Activated CD4-positive, alpha-beta T cell treated with anti-CD3 and anti-CD28 coated beads, Interleukin-2, amount 50 U/mL, for 16 hours (primary cell): ENCODE data around the gene TOP2A.

Experiments
- DNase-seq: peaks from one replicate; pipeline ENCODE4 v3.0.0-alpha.2; 2020

The TOP2A gene, protein sequence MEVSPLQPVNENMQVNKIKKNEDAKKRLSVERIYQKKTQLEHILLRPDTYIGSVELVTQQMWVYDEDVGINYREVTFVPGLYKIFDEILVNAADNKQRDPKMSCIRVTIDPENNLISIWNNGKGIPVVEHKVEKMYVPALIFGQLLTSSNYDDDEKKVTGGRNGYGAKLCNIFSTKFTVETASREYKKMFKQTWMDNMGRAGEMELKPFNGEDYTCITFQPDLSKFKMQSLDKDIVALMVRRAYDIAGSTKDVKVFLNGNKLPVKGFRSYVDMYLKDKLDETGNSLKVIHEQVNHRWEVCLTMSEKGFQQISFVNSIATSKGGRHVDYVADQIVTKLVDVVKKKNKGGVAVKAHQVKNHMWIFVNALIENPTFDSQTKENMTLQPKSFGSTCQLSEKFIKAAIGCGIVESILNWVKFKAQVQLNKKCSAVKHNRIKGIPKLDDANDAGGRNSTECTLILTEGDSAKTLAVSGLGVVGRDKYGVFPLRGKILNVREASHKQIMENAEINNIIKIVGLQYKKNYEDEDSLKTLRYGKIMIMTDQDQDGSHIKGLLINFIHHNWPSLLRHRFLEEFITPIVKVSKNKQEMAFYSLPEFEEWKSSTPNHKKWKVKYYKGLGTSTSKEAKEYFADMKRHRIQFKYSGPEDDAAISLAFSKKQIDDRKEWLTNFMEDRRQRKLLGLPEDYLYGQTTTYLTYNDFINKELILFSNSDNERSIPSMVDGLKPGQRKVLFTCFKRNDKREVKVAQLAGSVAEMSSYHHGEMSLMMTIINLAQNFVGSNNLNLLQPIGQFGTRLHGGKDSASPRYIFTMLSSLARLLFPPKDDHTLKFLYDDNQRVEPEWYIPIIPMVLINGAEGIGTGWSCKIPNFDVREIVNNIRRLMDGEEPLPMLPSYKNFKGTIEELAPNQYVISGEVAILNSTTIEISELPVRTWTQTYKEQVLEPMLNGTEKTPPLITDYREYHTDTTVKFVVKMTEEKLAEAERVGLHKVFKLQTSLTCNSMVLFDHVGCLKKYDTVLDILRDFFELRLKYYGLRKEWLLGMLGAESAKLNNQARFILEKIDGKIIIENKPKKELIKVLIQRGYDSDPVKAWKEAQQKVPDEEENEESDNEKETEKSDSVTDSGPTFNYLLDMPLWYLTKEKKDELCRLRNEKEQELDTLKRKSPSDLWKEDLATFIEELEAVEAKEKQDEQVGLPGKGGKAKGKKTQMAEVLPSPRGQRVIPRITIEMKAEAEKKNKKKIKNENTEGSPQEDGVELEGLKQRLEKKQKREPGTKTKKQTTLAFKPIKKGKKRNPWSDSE (N-terminal part only)

DNA sequence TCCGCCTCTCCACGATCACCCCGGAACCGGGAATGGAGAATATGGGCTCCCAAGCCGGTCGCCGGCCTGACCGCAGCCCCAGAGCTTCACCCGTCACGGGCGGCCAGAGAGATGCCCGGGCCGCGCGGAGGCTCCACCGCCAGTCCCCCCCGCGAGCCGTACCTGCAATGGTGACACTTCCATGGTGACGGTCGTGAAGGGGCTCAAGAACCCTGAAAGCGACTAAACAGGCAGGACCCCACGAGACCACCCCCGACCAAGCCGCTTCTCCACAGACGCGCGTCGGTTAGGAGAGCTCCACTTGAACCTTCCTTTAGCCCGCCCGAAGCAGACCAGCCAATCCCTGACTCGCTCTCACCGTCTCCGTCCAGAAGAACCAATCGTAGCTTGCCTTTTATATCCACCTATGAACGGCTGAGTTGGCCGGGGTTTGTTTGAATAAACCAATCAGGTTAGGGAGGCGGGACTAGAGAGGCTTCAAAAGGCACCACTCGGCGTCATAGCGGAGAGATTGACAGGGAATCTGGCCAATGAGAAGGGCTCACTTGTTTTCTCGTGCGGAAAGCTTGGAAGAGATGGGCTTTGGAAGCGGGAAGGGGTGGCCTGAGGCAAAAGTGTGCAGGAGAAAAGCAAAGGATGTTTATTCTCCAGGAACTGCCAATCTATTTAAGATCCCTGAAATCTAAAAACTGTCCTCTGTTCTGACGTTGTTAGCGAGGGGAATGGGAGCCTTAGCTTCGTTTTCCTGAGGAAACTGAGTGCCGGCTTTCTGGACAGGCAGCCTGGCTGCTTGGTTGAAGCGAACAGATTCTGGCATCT is at the start of gene TOP2A:
TOP2A (minus strand) TSS at position 288 of the 819 bp plus-strand sequence; CDS start at position 183, 105 bp downstream.
- DNase-seq = peak; percentile 100

GRCh38 chr17:40467281-40467867 is 49.7 kb upstream of the TOP2A start:
- DNase-seq = no peak

DNA sequence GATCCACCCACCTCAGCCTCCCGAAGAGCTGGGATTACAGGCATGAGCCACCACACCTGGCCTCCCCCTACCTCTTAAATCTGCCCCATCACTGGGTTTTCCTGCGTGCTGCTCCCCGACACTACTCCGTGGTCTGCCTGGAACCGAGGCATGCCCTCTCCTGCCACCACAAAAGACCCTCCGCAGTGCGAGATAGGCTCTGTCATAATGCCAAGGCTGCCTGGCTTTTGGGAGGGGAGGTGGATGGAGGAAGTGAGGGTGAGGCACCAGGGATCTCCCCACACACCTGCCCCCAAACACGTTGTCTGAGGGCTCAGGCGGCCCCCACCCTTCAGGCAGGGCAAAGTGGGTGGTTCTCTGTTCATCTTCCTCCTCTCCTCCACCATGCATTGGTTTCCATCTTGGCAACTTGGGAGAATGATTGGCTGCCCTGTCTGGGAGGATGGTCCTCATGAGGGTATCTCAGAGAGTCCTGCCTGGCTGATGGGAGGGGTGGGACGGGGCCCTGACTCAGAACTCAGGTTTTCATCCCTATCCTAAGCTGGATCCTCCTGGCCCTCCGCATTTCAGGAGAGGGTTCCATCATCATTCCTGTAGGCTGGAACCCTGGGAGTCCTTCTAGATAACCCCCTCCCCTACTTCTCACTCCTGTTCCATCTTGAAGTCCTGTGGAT is 48.7 kb upstream of the TOP2A start:
- DNase-seq = no peak

DNA sequence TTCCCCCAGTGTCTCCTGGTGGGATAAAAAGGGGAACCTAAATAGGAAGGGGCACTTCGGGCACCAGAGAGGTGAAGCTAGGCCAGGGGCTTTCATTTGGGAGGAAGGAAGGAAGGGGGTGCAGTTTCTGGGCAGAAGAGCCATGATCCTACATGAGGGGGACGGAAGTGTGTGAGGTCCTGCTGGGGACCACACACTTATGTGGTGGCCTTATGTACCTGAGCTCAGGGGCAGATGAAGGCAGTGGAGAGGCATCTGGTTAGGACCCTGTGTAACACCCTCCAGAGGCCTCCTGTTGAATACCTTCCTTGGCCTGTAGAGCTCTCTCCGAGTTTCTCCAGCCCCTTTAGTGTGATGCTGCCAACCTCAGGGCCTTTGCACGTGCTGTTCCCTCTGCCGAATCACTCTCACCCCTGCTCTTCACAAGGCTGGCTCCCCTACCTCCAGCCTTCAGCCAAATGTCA is 46.7 kb upstream of the TOP2A start:
- DNase-seq = no peak

DNA sequence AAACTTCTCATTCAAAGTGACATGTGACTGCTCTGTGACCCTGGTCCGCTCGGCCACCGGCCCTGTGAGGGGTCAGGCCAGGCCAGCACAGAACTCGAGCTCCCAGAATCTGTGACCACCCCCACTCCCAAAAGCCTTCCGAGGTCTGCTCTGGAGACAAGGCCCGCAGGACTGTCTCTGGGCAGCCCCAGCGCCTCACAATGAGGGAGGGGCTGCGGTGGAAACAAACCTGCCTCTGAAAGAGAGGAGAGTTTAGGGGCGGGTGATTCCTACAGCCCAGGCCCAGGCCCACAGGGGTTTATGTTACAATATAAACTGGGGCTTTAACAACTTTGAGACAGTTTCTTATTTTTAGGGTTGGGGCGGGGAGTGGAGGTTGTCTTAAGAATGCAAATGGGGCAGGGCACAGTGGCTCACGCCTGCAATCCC is 45.4 kb upstream of the TOP2A start:
- DNase-seq = no peak

GRCh38 chr17:40462343-40463121 is 44.8 kb upstream of the TOP2A start:
- DNase-seq = no peak

- DNase-seq = no peak
Measured at GRCh38 chr17:40461732-40462342, 44.1 kb upstream of the TOP2A start.

- no peak for DNase-seq
Measured at GRCh38 chr17:40460968-40461731, 43.5 kb upstream of the TOP2A start.

DNA sequence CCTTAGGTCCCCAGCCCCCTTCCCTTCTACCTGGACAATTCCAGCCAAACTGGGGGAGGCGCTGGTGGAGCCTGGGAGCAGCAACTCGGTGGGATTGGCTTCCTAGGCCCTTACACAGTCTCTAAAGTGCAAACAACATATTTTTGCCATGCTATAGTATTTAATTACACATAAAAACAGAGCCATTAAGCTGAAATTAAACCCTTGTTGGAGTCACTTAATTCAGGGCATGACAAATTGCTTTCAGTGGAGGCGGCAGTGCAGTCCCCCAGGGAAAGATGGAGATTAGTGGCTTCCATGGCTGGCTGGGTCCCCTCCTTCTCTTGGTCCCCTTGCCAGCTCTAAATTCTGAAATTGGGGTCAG is 42.9 kb upstream of the TOP2A start:
- no peak for DNase-seq

- DNase-seq = no peak
Measured at GRCh38 chr17:40459636-40460603, 42.2 kb upstream of the TOP2A start.

GRCh38 chr17:40458851-40459482 is 41.3 kb upstream of the TOP2A start:
- DNase-seq = no peak

- no peak for DNase-seq
Measured at GRCh38 chr17:40457964-40458791, 40.5 kb upstream of the TOP2A start.

DNA sequence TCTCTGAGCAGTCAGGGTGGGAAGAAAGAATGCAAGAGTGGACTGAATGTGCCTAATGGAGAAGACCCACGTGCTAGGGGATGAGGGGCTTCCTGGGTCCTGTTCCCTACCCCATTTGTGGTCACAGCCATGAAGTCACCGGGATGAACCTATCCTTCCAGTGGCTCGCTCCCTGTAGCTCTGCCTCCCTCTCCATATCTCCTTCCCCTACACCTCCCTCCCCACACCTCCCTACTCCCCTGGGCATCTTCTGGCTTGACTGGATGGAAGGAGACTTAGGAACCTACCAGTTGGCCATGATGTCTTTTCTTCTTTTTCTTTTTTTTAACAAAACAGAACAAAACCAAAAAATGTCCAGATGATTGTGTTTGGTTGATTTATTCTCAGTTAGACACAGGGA is 39.7 kb upstream of the TOP2A start:
- no peak for DNase-seq

DNA sequence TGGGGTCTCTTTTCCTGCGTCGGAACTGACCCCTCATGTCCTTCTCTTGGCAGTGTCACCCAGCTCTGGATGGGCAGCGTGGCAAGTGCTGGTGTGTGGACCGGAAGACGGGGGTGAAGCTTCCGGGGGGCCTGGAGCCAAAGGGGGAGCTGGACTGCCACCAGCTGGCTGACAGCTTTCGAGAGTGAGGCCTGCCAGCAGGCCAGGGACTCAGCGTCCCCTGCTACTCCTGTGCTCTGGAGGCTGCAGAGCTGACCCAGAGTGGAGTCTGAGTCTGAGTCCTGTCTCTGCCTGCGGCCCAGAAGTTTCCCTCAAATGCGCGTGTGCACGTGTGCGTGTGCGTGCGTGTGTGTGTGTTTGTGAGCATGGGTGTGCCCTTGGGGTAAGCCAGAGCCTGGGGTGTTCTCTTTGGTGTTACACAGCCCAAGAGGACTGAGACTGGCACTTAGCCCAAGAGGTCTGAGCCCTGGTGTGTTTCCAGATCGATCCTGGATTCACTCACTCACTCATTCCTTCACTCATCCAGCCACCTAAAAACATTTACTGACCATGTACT is 38.8 kb upstream of the TOP2A start:
- DNase-seq = no peak

GRCh38 chr17:40454613-40454995 is 36.9 kb upstream of the TOP2A start:
- no peak for DNase-seq
